Measurements from ENCODE around the gene PMVK. TPM values are rescaled to one million over a fixed set of nuclear protein-coding genes. Genes with fewer than 3 reads are reported as not detected.

The PMVK gene
- total RNA-seq, 3 donors from 2014 or later (not counting 1 experiment from before 2014, with no cell fraction given), result 9.0 to 12.1 (median 11.0) TPM

GRCh38 chr1:154958681-154959425, 22.3 kb upstream of the PMVK start:
- Mint-ChIP-seq H3K4me1 (peaks cover 47 to 51% of the 10 kb centered on the region in 2 donors), H3K36me3 (no peaks in the 10 kb centered on the region), H3K4me3 (peak overlapping the region; percentile 28), H3K27ac (no peak overlapping the region), H3K27me3 (ENCODE audit: low read depth in 2 of 2) (no peaks in the 10 kb centered on the region), H3K9me3 (no peaks in the 10 kb centered on the region)
- Histone ChIP-seq H3K27ac (ENCODE audit: low read length) (no peak overlapping the region), H3K4me1 (ENCODE audit: control insufficient read depth, insufficient read depth, low read length) (peaks cover 46% of the 10 kb centered on the region), H3K27me3 (ENCODE audit: control insufficient read depth, insufficient read depth, low read length) (no peaks in the 10 kb centered on the region), H3K9me3 (ENCODE audit: control insufficient read depth, insufficient read depth, low read length) (no peaks in the 10 kb centered on the region), H3K4me3 (ENCODE audit: low read length) (no peak overlapping the region), H3K36me3 (ENCODE audit: control insufficient read depth, insufficient read depth, low read length) (peaks cover 21% of the 10 kb centered on the region)
- no peak for DNase-seq
- intact Hi-C loops (cut with micrococcal nuclease), result loop anchor here (5.0 kb wide), 1 partner anchor 93 kb away; the partner anchor contains the start of gene ADAM15
- ATAC-seq, result no peak
- 97% methylated on average over 15 of the region's 16 CpGs for WGBS (ENCODE audit: insufficient coverage)
- TF ChIP-seq CTCF (IDR thresholded peaks at IDR 0.05), result no peak

- peaks cover 13% of the 10 kb centered on the region for H3K36me3 ChIP-seq (ENCODE audit: control insufficient read depth, insufficient read depth, low read length)
- H3K4me1 ChIP-seq (ENCODE audit: control insufficient read depth, insufficient read depth, low read length), result peaks cover 51% of the 10 kb centered on the region
- Mint-ChIP-seq H3K4me3 (no peak overlapping the region), H3K4me1 (peaks cover 53 to 55% of the 10 kb centered on the region in 2 donors), H3K36me3 (no peaks in the 10 kb centered on the region), H3K27me3 (ENCODE audit: low read depth in 2 of 2) (no peaks in the 10 kb centered on the region), H3K9me3 (no peaks in the 10 kb centered on the region), H3K27ac (no peak overlapping the region)
- WGBS (ENCODE audit: insufficient coverage), result 100% methylated on average over 1 of the region's 2 CpGs
- H3K9me3 ChIP-seq (ENCODE audit: control insufficient read depth, insufficient read depth, low read length), result no peaks in the 10 kb centered on the region
- intact Hi-C loops (cut with micrococcal nuclease), result loop anchor here (5.0 kb wide), 1 partner anchor 94 kb away; the partner anchor contains the start of gene ADAM15
- no peak overlapping the region for H3K4me3 ChIP-seq (ENCODE audit: low read length)
- no peak for TF ChIP-seq CTCF (IDR thresholded peaks at IDR 0.05)
- no peaks in the 10 kb centered on the region for H3K27me3 ChIP-seq (ENCODE audit: control insufficient read depth, insufficient read depth, low read length)
- ATAC-seq, result no peak
- H3K27ac ChIP-seq (ENCODE audit: low read length), result no peak overlapping the region
- DNase-seq, result no peak
Observed at GRCh38 chr1:154958036-154958435, 21.5 kb upstream of the PMVK start.

GRCh38 chr1:154957091-154957657, 20.7 kb upstream of the PMVK start:
- Mint-ChIP-seq H3K36me3 (no peaks in the 10 kb centered on the region), H3K27ac (peak overlapping the region; percentile 89 to 94), H3K4me1 (peaks cover 56 to 58% of the 10 kb centered on the region in 2 donors), H3K4me3 (peak overlapping the region; percentile 31), H3K9me3 (no peaks in the 10 kb centered on the region), H3K27me3 (ENCODE audit: low read depth in 2 of 2) (no peaks in the 10 kb centered on the region)
- H3K4me1 ChIP-seq (ENCODE audit: control insufficient read depth, insufficient read depth, low read length), result peaks cover 52% of the 10 kb centered on the region
- no peaks in the 10 kb centered on the region for H3K27me3 ChIP-seq (ENCODE audit: control insufficient read depth, insufficient read depth, low read length)
- no peak overlapping the region for H3K27ac ChIP-seq (ENCODE audit: low read length)
- no peaks in the 10 kb centered on the region for H3K9me3 ChIP-seq (ENCODE audit: control insufficient read depth, insufficient read depth, low read length)
- TF ChIP-seq CTCF (IDR thresholded peaks at IDR 0.05), result no peak
- DNase-seq (no peak), ATAC-seq (no peak)
- no peak overlapping the region for H3K4me3 ChIP-seq (ENCODE audit: low read length)
- 96% methylated on average over 8 of the region's 9 CpGs for WGBS (ENCODE audit: insufficient coverage)
- intact Hi-C loops (cut with micrococcal nuclease), result loop anchor here (2.0 to 5.0 kb wide), 2 partner anchors 18 to 95 kb away; partner anchors contain the start of genes ADAM15 and CKS1B
- H3K36me3 ChIP-seq (ENCODE audit: control insufficient read depth, insufficient read depth, low read length), result peaks cover 11% of the 10 kb centered on the region

All from natural killer cell (primary cell).